ENCODE data around the gene RTN1. TPM values are rescaled to one million over a fixed set of nuclear protein-coding genes. Genes with fewer than 3 reads are reported as not detected.

The RTN1 gene
- total RNA-seq, 1 donor = 0.43 TPM

- no peak for DNase-seq (ENCODE audit: low read depth)
- no peak overlapping the region for H3K4me3 ChIP-seq (ENCODE audit: low read depth, low read length)
- TF ChIP-seq CTCF (IDR thresholded peaks at IDR 0.05; ENCODE audit: insufficient read depth, low read depth, low read length) = no peak
Observed at GRCh38 chr14:59755409-59756135, 115.0 kb downstream of the RTN1 start.

GRCh38 chr14:59754256-59754655 is 116.3 kb downstream of the RTN1 start:
- no peak overlapping the region for H3K4me3 ChIP-seq (ENCODE audit: low read depth, low read length)
- TF ChIP-seq CTCF (IDR thresholded peaks at IDR 0.05; ENCODE audit: insufficient read depth, low read depth, low read length) = no peak
- DNase-seq (ENCODE audit: low read depth) = no peak

GRCh38 chr14:59753512-59753911 is 117.1 kb downstream of the RTN1 start:
- no peak for DNase-seq (ENCODE audit: low read depth)
- no peak for TF ChIP-seq CTCF (IDR thresholded peaks at IDR 0.05; ENCODE audit: insufficient read depth, low read depth, low read length)
- no peak overlapping the region for H3K4me3 ChIP-seq (ENCODE audit: low read depth, low read length)

DNA sequence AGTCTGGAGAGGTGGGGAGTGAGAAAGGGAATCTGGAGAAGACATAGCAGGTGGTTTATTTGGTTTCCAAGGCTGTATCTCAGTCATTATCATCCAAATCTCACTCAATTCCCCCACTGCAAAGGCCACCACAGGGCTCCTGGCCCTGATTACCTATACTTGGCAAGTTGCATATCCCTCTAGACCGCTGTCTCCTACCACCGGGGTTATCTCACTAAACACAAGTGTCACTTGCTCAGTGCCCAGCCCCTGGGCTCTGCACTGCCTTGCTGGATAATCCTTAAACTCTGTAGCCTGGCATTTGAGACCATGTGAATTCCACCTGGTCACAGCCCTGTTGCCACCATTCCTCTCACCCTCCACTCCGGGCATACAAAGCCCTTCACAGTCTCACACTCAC is 119.0 kb downstream of the RTN1 start:
- no peak overlapping the region for H3K4me3 ChIP-seq (ENCODE audit: low read depth, low read length)
- TF ChIP-seq CTCF (IDR thresholded peaks at IDR 0.05; ENCODE audit: insufficient read depth, low read depth, low read length) = no peak

GRCh38 chr14:59739794-59740193 is 130.8 kb downstream of the RTN1 start:
- no peak for DNase-seq (ENCODE audit: low read depth)
- TF ChIP-seq CTCF (IDR thresholded peaks at IDR 0.05; ENCODE audit: insufficient read depth, low read depth, low read length) = no peak
- no peak overlapping the region for H3K4me3 ChIP-seq (ENCODE audit: low read depth, low read length)

More for the DNA sequence above, 119.0 kb downstream of the RTN1 start:
- no peak for DNase-seq (ENCODE audit: low read depth)

GRCh38 chr14:59728304-59728703 is 142.3 kb downstream of the RTN1 start:
- TF ChIP-seq CTCF (IDR thresholded peaks at IDR 0.05; ENCODE audit: insufficient read depth, low read depth, low read length) = no peak
- DNase-seq (ENCODE audit: low read depth) = no peak
- no peak overlapping the region for H3K4me3 ChIP-seq (ENCODE audit: low read depth, low read length)
